ENCODE results near the gene SERPINA5. TPM values are rescaled to one million over a fixed set of nuclear protein-coding genes. Genes with fewer than 3 reads are reported as not detected.

SERPINA5 gene
- polyA plus RNA-seq, 2 of the 4 experiments (the other 2 are of a cell fraction), result 0.74 to 0.78 TPM

DNA sequence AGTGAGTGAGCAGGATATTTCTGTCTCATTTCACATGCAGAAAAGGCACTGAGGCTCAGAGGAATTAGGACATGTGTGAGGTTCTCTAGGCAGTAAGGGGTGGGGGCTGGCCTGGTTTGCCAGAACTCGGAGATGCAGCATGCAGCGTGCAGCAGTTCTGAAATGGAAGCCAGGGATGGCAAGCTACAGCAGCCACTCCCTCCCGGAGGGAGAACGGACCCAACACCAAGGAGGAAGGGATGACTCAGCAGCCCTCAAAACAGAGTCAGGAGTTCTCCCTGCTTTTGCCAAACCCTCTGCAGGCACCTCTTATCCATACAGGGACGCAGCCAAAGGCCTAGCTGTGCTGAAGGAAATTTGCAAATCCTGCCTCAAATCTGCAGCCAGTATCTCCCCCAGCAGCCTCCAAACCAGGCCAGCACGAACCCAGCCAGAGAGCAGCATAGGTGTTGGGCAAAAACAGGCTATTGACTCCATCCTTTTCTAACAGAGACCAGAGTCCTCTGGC is 20.7 kb downstream of the SERPINA5 start:
- 35% methylated on average over 6 of the region's 6 CpGs for WGBS (ENCODE audit: missing lambda C conversion rate)
- peak overlapping the region; percentile 71 for H3K4me2 ChIP-seq
- peak; percentile 49 to 75 for DNase-seq (ENCODE audit: low read depth in 1 of 2, low spot score in 1 of 2)
- peaks cover 79% of the 10 kb centered on the region for H3K4me1 ChIP-seq
- H3K27ac ChIP-seq, result peak overlapping the region; percentile 97 to 98
- H3K4me3 ChIP-seq, result no peak overlapping the region
- peak; percentile 11 to 12; a peak in 3 of 6 replicates for ATAC-seq
- peak; percentile 56 for FAIRE-seq
- ChIA-PET POLR2A (interaction anchor here (1.2 kb wide), 1 partner anchor 9 kb away, joined by 8 read pairs; no protein-coding TSS in a partner anchor), CTCF (interaction anchor here (1.0 to 1.2 kb wide), 2 partner anchors 9 to 12 kb away, joined by 3 to 7 read pairs; no protein-coding TSS in a partner anchor)
- peaks cover 3% of the 10 kb centered on the region; the same call in 1 of the 3 replicates for H3K9me3 ChIP-seq
- peak; percentile 41; the same call in 1 of the 2 replicates for TF ChIP-seq E2F6 (IDR thresholded peaks at IDR 0.05; ENCODE audit: borderline replicate concordance, low read depth)
- TF ChIP-seq RARB (CRISPR knock-in tag; IDR thresholded peaks at IDR 0.05), result no peak
- no peak for TF ChIP-seq NR3C1 (IDR thresholded peaks at IDR 0.05)
- TF ChIP-seq, protein P1, sequence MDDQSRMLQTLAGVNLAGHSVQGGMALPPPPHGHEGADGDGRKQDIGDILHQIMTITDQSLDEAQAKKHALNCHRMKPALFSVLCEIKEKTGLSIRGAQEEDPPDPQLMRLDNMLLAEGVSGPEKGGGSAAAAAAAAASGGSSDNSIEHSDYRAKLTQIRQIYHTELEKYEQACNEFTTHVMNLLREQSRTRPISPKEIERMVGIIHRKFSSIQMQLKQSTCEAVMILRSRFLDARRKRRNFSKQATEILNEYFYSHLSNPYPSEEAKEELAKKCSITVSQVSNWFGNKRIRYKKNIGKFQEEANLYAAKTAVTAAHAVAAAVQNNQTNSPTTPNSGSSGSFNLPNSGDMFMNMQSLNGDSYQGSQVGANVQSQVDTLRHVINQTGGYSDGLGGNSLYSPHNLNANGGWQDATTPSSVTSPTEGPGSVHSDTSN (IDR thresholded peaks at IDR 0.05), result no peak
- TF ChIP-seq TP53 (CRISPR knock-in tag; IDR thresholded peaks at IDR 0.05), result no peak
- no peak for TF ChIP-seq POLR2AphosphoS2 (conservative IDR thresholded peaks at IDR 0.05; ENCODE audit: low read length)
- TF ChIP-seq SREBF2 (IDR thresholded peaks at IDR 0.05), result no peak
- no peak for TF ChIP-seq RAD21 (conservative IDR thresholded peaks at IDR 0.05 in 1 of 2, IDR thresholded peaks at IDR 0.05 in 1 of 2)
- TF ChIP-seq, protein P2, sequence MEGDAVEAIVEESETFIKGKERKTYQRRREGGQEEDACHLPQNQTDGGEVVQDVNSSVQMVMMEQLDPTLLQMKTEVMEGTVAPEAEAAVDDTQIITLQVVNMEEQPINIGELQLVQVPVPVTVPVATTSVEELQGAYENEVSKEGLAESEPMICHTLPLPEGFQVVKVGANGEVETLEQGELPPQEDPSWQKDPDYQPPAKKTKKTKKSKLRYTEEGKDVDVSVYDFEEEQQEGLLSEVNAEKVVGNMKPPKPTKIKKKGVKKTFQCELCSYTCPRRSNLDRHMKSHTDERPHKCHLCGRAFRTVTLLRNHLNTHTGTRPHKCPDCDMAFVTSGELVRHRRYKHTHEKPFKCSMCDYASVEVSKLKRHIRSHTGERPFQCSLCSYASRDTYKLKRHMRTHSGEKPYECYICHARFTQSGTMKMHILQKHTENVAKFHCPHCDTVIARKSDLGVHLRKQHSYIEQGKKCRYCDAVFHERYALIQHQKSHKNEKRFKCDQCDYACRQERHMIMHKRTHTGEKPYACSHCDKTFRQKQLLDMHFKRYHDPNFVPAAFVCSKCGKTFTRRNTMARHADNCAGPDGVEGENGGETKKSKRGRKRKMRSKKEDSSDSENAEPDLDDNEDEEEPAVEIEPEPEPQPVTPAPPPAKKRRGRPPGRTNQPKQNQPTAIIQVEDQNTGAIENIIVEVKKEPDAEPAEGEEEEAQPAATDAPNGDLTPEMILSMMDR (IDR thresholded peaks at IDR 0.05), result no peak
- no peak for TF ChIP-seq KDM5A (IDR thresholded peaks at IDR 0.05)
- no peak for TF ChIP-seq RNF2 (IDR thresholded peaks at IDR 0.05; ENCODE audit: borderline replicate concordance, low read depth)
- no peak for TF ChIP-seq EHMT2 (IDR thresholded peaks at IDR 0.05; ENCODE audit: low read depth)
- TF ChIP-seq RFX5 (IDR thresholded peaks at IDR 0.05), result no peak
- no peak for TF ChIP-seq CBX8 (IDR thresholded peaks at IDR 0.05)
- peak; percentile 94 for TF ChIP-seq MAFK (IDR thresholded peaks at IDR 0.05; ENCODE audit: partially characterized antibody)
- TF ChIP-seq EHF (CRISPR knock-in tag; IDR thresholded peaks at IDR 0.05), result peak; percentile 61; the same call in 1 of the 2 replicates
- no peak for TF ChIP-seq BCL3 (IDR thresholded peaks at IDR 0.05)
- TF ChIP-seq ESRRA (IDR thresholded peaks at IDR 0.05; ENCODE audit: borderline replicate concordance, low read length), result no peak
- no peak for TF ChIP-seq BHLHE40 (IDR thresholded peaks at IDR 0.05; ENCODE audit: low read depth, low read length)
- TF ChIP-seq POLR2A (IDR thresholded peaks at IDR 0.05; ENCODE audit: low read length), result no peak
- 0 out of 2 replicates have a peak, but pooled peaks have one; percentile 12 for TF ChIP-seq HOXB5 (CRISPR knock-in tag; IDR thresholded peaks at IDR 0.05)
- TF ChIP-seq, protein P3, sequence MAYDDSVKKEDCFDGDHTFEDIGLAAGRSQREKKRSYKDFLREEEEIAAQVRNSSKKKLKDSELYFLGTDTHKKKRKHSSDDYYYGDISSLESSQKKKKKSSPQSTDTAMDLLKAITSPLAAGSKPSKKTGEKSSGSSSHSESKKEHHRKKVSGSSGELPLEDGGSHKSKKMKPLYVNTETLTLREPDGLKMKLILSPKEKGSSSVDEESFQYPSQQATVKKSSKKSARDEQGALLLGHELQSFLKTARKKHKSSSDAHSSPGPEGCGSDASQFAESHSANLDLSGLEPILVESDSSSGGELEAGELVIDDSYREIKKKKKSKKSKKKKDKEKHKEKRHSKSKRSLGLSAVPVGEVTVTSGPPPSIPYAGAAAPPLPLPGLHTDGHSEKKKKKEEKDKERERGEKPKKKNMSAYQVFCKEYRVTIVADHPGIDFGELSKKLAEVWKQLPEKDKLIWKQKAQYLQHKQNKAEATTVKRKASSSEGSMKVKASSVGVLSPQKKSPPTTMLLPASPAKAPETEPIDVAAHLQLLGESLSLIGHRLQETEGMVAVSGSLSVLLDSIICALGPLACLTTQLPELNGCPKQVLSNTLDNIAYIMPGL (CRISPR knock-in tag; IDR thresholded peaks at IDR 0.05; ENCODE audit: borderline replicate concordance), result no peak
- TF ChIP-seq FOXS1 (CRISPR knock-in tag; IDR thresholded peaks at IDR 0.05), result no peak
- TF ChIP-seq ZC3H11A (IDR thresholded peaks at IDR 0.05), result no peak
- no peak for TF ChIP-seq CHD2 (IDR thresholded peaks at IDR 0.05; ENCODE audit: low read length, partially characterized antibody)
- no peak for TF ChIP-seq HEYL (CRISPR knock-in tag; IDR thresholded peaks at IDR 0.05)
- no peak for TF ChIP-seq RCOR1 (IDR thresholded peaks at IDR 0.05; ENCODE audit: low read depth, low read length)
- no peak for TF ChIP-seq GATA3 (IDR thresholded peaks at IDR 0.05; ENCODE audit: borderline replicate concordance)
- peak; percentile 71; the same call in 1 of the 2 replicates for TF ChIP-seq ATOH8 (CRISPR knock-in tag; IDR thresholded peaks at IDR 0.05; ENCODE audit: low read depth)
- no peak for TF ChIP-seq TFCP2L1 (CRISPR knock-in tag; IDR thresholded peaks at IDR 0.05)
- no peak for TF ChIP-seq CBX2 (IDR thresholded peaks at IDR 0.05; ENCODE audit: borderline replicate concordance, low read depth)

Data from A549 (cell line).